Medulla oblongata (tissue), 1 donor: ENCODE measurements around the gene AGXT.

Source experiments
- DNase-seq: peaks from one replicate; pipeline ENCODE4 v3.0.0-alpha.2; 2015; ENCODE audit errors: extremely low spot score

Gene AGXT

DNA sequence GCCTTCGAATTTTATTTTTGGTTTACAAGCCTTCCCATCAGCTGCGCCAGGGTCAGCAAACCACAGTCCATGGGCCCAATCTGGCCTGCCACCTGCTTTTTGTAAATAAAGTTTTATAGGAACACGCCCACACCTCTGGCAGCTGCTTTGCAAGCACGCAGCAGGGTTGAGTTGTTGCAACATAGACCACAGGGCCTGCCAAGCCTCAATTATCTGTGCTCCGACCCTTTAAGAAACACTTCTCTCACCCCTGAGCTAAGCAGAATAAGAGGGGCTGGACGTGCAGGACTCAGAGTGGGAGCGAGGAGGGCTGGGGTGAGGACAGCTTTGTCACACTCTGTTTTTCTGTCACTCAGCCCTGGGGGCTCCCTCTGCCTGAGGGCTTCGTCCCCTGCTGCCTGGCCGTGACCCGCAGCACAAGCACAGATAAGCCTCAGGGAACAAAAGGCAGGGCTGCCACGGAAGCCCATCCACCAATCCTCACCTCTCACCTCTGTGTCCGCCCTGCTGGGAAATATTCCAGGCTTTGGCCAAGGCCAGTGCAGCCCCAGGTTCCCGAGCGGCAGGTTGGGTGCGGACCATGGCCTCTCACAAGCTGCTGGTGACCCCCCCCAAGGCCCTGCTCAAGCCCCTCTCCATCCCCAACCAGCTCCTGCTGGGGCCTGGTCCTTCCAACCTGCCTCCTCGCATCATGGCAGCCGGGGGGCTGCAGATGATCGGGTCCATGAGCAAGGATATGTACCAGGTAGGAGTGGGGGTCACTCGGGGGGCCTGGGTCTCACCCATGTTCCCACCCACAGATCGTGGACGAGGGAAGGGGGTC, at the start of gene AGXT:
Gene AGXT, plus strand, starts transcription at position 539 of the 823 bp plus-strand sequence. Its CDS starts 42 bp downstream, at position 581.
- DNase-seq = no peak

DNA sequence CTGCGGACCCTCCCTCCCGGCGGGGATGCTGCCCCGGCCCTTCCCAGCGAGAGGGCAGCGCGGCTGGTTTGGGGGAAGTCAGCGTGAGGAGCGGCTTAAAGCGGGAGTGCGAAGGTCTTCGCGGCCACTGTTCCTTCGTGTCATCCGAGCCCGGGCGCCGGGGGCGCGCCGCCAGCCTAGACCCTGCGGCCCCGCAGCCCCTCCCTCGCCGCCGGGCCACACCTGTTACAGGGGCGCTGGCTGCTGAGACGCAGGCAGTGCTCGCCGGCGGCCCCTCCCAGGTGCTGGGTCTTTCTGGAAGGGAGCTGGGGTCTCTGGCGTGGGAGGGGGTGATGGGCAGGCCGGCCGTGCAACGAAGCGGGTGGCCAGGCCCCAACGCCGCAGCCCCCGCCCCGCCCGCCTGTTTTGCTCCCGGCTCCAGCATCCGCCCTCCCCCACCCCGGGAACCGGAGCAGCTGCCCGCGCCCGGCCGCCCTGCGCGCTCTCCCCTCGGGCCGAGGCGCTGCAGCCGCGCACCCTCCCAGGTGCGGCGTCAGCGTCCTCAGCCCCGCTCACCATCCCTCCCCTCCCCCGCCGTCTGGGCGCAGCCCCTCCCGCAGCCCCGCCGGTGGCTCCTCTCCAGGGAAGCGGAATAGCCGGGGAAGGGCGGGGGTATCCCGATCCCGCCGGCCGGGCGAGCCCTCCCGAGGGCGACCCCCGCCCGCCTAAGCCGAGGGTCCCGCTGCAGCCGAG, 49.3 kb upstream of the AGXT start:
- no peak for DNase-seq

DNA sequence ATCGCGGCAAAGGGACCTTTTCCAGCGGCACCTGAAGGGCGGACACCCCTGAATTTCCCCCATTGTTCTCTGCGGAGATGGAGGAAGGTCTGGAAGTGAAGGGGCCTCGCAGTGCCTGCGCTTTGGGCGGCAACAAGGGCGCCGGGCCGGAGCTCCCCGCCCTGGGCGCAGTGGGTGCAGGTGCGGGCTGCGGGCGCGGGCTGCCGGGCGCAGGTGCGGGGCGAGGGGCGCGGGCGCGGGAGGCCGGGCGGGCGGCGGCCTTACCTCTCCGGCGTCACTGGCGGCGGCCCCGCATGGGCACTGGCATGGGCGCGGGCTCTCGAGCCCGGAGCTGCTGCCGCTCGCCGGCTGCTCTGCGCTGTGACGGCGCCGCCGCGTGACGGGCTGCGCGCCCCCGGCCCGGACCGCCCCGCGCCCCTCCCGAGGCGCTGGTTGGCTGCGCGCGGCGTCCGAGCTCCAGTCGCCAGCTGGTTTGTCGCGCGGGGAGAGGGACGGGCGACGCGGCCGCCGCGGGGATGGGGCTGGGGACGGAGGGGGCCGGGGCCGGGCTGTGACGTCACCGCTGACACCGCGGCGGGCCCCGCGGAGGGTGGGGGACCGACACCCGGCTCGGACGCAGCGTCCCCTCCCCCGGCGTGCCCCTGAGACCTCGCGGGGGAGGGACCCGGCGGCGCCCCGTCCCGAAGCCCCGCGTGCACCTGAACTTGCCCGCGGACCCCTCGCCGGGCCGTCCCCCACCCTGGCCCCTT, 48.6 kb upstream of the AGXT start, which contains the start of gene KIF1A:
Gene KIF1A, minus strand, starts transcription at position 362 of the 749 bp plus-strand sequence. CDS start 22,467 bp downstream, outside the sequence.
- DNase-seq = peak; percentile 94

DNA sequence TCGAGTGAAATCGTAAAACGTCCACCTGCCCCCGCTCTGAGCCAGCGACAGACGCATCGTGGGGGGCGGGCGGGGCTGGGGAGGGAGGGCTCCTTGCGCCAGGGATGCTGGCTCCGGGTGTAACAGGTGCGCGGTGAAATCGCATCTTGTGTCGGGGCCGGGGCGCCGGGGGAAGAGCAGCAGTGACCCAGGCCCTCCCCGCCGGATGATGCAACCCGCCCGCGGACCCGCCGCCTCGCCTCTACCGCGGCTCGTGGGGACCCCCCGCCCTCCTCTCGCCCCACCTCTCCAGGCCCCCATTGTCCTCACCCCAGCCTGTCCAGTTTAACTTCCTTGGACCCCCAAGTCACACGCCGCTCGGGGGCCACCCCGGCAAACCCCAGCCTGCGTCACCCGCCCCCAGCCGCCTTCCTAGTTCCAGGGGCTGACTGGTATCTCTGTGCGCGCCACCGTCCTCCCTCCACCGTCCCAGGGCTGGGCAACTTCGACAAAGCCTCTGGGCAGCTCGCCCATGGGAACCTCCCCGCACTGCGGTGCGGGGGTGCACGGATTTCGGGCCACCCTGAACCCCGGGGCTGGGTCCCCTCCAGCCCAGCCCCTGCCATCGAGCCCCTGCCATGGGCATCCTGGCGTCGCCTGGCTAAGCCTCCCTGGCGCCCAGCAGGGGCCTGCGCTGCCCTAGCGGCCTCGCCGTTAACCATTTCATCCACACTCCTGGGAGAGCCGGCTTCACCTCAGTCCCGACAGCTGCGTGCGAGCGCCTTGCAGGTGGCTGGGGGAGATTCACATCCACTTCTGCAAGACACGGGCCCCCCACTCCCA, 47.8 kb upstream of the AGXT start:
- peak; percentile 53 for DNase-seq

DNA sequence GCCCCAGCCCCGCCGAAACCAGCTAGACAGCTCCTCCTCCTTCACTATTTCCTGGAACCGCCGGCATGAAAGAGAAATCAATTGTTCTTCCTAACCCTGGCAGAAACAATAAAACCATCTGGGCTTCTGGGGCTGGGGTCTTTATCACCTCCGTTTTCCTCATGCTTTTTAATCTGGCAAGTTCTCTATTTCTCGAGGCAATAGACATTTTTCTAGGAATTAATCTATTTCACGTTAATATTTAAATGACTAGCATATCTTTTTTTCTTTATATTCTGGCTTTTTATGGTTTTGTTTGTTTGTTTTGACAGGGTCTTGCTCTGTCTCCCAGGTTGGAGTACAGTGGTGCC, 47.2 kb upstream of the AGXT start:
- no peak for DNase-seq

DNA sequence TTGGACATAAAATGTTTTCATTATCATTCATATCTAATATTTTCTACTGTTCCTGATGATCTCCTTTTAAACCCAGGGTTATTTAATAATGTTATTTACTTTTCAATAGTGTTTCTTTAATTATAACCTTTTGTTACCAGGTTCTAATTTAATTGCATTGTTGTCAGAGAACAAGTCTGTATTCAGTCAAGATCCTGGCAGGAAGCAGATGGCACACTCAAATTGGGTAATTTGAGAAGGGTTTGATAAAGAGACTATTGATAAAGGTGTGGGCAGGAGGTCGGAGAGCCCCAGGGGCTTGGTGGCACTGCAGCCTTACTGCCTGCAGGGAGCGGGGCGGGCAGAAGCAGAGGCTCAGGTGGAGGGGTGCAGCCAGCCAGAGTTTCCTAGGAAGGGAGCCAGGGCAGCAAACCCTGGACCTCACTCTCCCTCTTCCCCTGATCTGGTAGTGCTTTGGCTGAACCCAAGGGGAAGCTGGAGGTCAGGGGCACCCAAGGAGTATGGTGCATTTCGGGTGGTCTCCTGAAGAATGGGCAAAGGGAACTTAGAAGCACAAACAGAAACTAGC, 46.3 kb upstream of the AGXT start:
- DNase-seq = no peak

DNA sequence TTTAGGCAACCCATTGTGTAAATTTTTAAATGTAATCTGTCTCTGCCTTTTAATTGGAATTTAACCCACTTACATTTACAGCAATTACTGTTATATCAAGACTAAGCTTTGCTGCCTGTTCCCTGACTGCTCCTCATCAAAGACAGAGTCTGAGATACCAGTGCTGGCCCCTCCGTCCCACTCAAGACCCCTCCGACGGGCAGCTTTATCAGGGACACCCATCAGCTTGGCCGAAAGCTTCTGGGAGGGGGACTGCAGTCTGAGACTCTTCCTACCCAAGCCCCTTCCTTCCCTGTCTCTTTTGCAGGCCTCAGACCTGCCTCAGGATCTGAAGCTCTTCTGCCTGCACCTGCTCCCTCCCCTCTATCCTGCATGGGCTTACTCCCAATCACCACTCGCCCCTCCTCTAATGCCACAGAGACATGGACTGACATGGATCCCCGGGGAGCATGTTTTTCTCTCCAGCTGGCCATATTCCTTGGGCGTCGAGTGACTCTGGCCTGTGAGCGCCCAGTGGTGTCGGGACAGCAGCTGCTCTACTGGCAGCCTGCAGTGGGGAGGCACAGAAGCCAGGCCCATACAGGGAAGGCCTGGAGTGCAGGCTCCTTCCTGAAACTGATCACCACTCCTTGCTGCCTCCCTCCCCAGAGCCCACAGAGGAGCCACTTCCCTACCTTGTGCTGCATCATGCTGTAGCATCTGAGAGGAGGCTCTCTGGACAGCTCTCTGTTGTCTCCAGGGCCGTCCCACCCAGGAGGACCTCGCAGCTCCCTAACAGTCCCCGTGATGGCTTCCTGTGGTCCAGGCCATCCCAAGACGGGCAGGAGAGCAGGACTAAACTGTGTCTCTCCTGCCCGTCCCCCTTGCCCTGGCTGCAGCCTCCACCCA, 44.9 kb upstream of the AGXT start:
- DNase-seq = no peak

DNA sequence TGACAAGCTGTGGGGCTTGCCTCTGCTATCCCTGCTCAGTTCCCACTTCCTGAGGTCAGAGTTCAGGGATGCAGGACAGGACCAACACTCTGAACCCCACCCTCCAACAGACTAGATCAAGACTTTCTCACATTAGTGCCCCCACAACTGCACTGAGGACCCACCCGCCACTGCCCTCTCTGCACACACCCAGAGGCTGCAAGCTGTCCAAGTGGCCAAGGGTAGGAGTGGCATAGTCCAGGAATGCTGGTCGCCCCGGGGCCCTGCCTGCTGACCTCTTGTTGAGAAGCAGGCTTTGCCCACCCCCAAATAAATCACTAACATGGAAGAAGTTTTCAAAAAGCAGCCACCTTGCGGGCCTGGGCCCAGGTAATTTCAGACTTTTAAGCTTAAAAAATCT, 43.1 kb upstream of the AGXT start:
- no peak for DNase-seq

DNA sequence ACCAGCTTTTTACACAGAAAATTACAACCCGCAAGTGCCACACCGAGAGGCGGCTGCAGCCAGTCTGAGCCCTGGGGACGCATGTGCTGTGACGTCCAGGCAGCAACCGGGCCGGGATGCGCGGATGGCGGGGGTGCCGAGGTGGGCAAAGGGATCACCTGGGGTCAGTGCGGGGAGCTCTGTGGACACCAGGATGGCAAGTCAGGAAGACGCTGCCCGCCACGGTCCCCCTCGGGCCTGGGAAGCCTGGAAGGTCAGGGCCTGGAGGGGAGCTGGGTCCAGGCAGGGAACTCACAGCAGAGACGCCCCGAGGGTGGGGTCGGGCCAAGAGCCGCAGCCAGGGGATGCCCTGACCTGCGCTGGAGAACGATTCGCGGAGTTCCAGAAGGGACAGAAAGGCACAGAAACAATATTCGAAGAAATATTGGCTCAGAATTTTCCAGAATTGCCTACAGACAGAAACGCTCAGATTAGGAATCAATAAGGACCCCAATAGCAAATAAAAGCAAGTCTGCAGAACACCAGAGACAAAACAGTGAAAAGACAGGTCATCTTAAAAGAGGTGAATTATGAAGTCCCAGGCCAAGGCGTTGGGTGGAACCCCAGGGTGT, 36.9 kb upstream of the AGXT start:
- no peak for DNase-seq

DNA sequence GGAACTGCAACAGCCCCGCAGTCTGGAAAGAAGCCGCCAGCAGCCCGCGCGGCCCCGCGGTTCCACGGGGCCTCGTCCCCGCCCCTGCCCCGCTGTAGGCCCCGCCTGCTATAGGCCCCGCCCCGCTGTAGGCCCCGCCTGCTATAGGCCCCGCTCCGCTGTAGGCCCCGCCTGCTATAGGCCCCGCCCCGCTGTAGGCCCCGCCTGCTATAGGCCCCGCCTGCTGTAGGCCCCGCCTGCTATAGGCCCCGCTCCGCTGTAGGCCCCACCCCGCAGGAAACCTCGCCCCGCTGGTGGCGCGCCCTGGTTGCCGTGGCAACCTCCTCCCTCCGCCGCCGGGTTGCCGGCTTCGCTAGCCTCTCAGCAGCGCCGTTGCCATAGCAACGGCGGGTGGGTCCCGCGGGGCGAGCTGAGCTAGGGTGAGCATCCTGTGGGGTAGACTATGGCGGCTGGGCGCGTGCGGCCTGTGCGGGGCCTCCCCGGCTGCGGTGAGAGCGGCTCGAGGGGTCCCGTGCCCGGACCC, 36.4 kb upstream of the AGXT start:
- DNase-seq = peak; percentile 90

DNA sequence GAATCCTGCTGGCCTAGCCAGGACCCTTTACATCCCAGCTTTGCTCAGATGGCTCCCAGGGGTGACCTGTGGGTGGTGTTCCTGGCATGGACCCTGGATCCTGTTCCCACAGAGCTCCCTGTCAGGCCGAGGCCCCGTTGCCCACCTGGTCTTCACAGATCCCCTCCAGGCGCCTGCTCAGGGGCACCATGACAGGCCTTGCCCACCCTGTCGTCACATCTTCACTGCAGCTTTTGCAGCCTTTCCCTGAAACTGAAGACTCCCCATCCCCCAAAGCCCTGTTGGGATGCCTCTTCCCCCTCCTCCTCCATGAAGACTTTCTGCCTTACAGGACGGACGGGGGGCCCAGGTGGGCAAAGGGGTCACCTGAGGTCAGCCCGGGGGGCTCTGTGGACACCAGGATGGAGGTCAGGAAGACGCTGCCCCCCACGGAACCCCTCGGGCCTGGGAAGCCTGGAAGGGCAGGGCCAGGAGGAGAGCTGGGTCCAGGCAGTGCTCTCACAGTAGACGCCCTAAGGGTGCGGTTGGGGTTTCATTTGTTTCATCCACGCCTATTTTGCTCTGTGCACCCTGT, 35.6 kb upstream of the AGXT start:
- no peak for DNase-seq

DNA sequence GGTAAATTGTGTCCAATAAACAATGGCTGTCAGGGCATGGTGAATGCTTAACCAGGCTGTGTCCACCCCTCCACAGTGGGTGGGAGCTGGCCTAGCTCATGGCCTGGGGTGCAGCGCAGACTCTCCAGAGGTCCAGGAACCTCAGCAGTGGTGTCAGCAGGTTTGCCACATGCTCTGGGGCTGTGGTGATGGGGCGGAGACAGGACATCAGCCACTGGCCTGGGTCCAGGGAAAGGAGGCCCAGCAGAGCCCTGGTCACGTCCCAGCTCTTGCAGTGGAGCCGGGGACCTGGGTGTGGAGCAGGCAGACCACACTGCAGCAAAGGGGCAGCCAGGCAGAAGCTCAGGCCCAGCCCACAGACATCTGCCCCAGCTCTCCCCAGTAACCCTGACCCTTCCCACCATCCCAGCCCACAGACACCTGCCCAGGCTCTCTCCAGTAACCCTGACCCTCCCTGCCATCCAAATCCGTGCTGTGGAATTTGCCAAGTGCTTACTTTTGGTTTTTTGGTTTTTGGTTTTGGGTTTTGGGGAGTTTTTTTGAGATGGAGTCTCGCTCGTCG, 34.8 kb upstream of the AGXT start:
- DNase-seq = no peak

DNA sequence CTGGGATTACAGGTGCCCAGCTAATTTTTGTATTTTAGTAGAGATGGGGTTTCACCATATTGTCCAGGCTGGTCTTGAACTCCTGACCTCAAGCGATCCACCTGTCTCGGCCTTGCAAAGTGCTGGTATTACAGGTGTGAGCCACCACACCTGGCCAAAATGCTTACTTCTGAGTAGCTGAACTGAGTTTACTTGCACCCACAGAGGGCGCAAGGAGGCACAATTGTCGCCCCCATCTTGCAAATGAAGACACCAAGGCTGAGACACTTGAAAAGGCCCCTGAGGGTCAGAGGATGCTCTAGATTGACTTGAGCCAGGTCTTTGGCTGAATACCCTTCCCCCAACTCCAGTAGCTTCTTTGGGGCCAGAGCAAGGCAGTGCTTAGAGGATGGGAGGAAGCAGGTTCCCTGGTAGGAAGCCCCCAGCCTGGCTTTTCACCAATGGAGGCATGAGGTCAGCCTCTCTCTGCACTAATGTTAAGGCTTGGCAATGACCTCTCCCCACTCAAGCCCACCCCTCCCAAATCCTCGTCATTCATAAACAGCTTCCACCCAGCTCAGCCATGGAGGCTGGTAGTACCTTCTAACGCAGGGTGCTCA, 34.1 kb upstream of the AGXT start:
- no peak for DNase-seq

DNA sequence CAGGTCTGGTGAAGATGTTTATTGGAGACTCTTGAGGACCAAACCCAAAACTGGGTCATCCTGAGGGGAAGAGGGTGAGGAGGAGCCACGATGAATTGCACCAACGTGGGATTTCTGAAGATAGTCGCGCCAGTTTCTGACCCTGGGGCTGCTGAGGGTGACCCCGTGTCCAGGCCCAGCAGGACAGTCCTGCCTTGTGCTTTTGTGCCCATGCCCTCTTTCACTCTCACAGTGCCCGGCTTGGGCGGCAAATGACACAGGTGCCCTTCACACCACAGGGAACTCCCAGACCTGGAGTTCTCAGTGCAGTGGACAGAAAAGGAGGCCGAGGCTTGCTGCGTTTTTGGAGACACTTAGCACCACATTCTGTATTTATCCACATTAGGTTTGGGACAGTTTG, 33.1 kb upstream of the AGXT start:
- no peak for DNase-seq

DNA sequence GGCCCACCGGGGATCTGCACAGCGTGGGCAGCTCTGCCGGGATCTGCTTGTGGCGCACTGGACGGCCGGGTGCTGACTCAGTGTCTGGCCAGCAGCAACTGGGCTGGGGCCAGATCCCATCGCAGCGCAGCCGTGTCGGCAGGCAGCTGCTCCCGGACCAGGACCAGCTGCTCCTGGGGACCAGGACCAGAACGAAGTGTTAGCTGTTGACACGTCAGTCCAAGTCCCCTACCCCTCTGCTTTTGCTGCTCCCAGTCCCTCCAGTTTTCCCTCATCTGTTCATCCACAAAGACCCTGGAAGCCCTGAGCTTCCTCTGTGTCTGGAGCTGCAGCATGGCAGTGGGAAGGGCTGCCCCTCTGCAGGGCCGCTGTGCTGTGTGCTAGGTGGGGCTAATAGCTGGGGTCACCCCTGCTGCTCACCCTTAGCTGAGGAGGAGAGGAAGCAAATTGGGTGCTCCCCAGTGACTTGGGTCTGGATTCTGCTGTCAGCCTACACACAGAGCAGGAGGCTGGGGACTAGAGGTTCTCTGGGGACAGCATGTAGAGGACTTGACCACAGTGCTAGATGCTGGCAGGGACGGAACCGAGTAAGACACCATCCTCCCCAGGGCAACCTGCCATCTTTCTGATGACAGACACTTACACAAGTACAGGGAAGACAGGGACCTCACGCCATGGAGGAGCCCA, 31.7 kb upstream of the AGXT start:
- peak; percentile 64 for DNase-seq

DNA sequence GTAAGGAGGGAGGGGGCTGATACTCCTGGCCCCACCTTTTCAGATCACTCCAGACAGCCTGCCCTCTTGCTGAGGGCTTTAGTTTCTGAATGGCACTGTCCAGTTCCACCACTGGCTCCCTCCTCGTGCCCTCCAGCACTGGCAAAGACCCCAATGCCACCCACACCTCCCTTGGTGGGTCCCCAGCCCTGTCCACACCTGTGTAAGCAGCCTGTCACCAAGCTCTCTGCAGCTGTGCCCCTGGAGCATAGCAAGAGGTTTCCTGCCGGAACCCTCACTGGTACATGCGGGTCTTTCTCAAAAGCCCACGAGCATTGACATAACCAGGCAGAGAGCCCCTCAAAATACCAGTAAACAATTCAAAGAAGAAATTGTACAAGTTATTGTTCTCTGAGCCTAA, 31.0 kb upstream of the AGXT start:
- DNase-seq = no peak
